Panc1 (cell line): Measurements from ENCODE around the gene UNC13A. TPM values are rescaled to one million over a fixed set of nuclear protein-coding genes. Genes with fewer than 3 reads are reported as not detected.

Source experiments
- ATAC-seq: fragments of 200-7000 bp; cut with Tn5 transposase; 2 replicates; pipeline ENCODE4 v1.9.1; 2020; ENCODE audit warnings: mild to moderate bottlenecking, moderate library complexity
- BruUV-seq: library from RNA; stranded (reverse); fragments of 400-500 nt; replicated peaks from 2 replicates; lab custom pipeline; 2021; lab: Mats Ljungman, UMichigan
- CTCF ChIA-PET: fragments of 300-600 bp; sonication (Branson Sonifier 250); formaldehyde crosslinking; loops from one replicate; lab custom pipeline; 2022; ENCODE audit warnings: antibody characterized with exemption; lab: Charles Lee
- POLR2A ChIA-PET: fragments of 300-600 bp; sonication (Branson Sonifier 250); formaldehyde crosslinking; loops from one replicate; lab custom pipeline; 2022; ENCODE audit warnings: antibody characterized with exemption; lab: Charles Lee
- DNase-seq: peaks from one replicate; pipeline ENCODE4 v3.0.0-alpha.2; 2010; ENCODE audit warnings: low read depth, low spot score
- H3K27ac ChIP-seq: 2 replicates; pipeline ENCODE4 v1.5.1; 2011; ENCODE audit warnings: mild to moderate bottlenecking, low read length, inconsistent platforms
- H3K27me3 ChIP-seq: fragments of 200-500 bp; sonication (Bioruptor generic); 2 replicates; pipeline ENCODE4 v1.6.0; 2014; ENCODE audit warnings: low read length, inconsistent platforms; ENCODE audit not compliant: control insufficient read depth, insufficient read depth
- H3K36me3 ChIP-seq: fragments of 200-500 bp; sonication (Bioruptor generic); 2 replicates; pipeline ENCODE4 v1.5.1; 2014; ENCODE audit warnings: inconsistent platforms, mild to moderate bottlenecking, low read length, moderate library complexity; ENCODE audit not compliant: control insufficient read depth, insufficient read depth
- H3K4me1 ChIP-seq: 2 replicates; pipeline ENCODE4 v1.5.1; 2011; ENCODE audit warnings: inconsistent platforms, mild to moderate bottlenecking, low read length, moderate library complexity; ENCODE audit not compliant: control insufficient read depth, insufficient read depth
- H3K4me3 ChIP-seq, 2 experiments: 2 replicates each; pipeline ENCODE4 v1.5.1; 2011 to 2012; ENCODE audit warnings: low read depth in 2 of 2, low read length in 2 of 2, mild to moderate bottlenecking in 2 of 2, inconsistent platforms in 1 of 2, moderate library complexity in 1 of 2
- H3K9me3 ChIP-seq: fragments of 200-500 bp; sonication (Bioruptor generic); 2 replicates; pipeline ENCODE4 v1.5.1; 2014; ENCODE audit warnings: low read depth, mild to moderate bottlenecking, inconsistent platforms, low read length, moderate library complexity; ENCODE audit not compliant: control insufficient read depth, insufficient read depth
- POLR2AphosphoS5 ChIP-seq: IDR thresholded peaks from 2 replicates; pipeline ENCODE4 v1.6.1; 2012; ENCODE audit warnings: mild to moderate bottlenecking, low read depth, low read length, moderate library complexity
- SIN3A ChIP-seq: IDR thresholded peaks from 2 replicates; pipeline ENCODE4 v1.6.1; 2012; ENCODE audit warnings: low read depth, mild to moderate bottlenecking, low read length, moderate library complexity, borderline replicate concordance; ENCODE audit not compliant: insufficient read depth
- TCF7L2 ChIP-seq: IDR thresholded peaks from 2 replicates; pipeline ENCODE4 v1.6.1; 2011; ENCODE audit warnings: mild to moderate bottlenecking, low read depth, low read length, inconsistent platforms
- in situ Hi-C: cut with HindIII; loops from 2 replicates; pipeline ENCODE4 v1.10.0; 2016; ENCODE audit warnings: low sequenced_read_pairs, low pct_unique_long_range_greater_than_20kb
- intact Hi-C: fragments of 100-400 bp; cut with micrococcal nuclease; formaldehyde crosslinking; loops from one replicate; pipeline ENCODE4 v1.10.0; 2022; ENCODE audit not compliant: unreplicated experiment
- total RNA-seq: library from RNA; stranded (reverse); gene quantifications from one replicate; pipeline ENCODE4 v1.2.1, GENCODE V29; 2021; ENCODE audit not compliant: unreplicated experiment
- TF ChIP-seq, protein P1 (sequence below): fragments of 450-650 bp; IDR thresholded peaks from 2 replicates; pipeline ENCODE4 v1.5.1; 2017; ENCODE audit warnings: mild to moderate bottlenecking
- TF ChIP-seq, protein P2 (sequence below), 2 experiments: IDR thresholded peaks; 2 replicates each; pipeline ENCODE4 v1.6.1; 2011 to 2012; ENCODE audit warnings: low read depth in 2 of 2, control low read depth in 1 of 2, low read length in 1 of 2, mild to moderate bottlenecking in 1 of 2, moderate library complexity in 1 of 2; ENCODE audit not compliant: insufficient read depth in 1 of 2

Gene UNC13A
- total RNA-seq, 1 experiment from 2014 or later = 0.46 TPM

DNA sequence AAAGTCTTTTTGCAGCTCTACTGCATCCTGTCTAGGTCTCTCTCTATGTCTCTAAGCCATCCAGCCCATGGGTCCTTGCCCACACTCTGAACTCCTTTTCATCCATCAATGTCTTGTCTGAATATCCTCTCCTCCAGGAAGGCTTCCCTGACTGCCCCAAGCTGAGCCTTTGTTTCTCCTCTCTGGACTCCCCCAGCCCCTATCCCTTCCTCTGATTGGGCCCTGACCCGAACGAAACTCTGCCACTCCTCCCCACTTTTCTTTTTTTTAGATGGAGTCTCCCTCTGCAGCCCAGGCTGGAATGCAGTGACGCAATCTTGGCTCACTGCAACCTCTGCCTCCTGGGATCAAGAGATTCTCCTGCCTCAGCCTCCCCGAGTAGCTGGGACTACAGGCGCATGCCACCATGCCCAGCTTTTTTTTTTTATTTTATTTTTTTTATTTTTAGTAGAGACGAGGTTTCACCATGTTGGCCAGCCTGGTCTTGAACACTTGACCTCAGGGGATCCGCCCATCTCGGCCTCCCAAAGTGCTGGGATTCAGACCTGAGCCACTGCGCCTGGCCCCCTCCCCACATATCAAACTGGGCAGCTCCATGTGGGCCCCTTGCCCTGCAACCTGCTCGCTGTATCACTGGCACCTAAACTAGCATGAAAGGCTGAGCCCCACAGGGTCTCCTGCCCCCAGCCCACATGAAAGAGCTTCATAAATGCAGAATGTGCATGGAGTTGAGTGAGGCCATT is 870 bp upstream of the UNC13A start:
- no peaks in the 10 kb centered on the region for H3K27me3 ChIP-seq
- POLR2A ChIA-PET = interaction anchor here (0.8 kb wide), 1 partner anchor 11 kb away, joined by 3 read pairs; no protein-coding TSS in a partner anchor
- BruUV-seq = no TSS peak

DNA sequence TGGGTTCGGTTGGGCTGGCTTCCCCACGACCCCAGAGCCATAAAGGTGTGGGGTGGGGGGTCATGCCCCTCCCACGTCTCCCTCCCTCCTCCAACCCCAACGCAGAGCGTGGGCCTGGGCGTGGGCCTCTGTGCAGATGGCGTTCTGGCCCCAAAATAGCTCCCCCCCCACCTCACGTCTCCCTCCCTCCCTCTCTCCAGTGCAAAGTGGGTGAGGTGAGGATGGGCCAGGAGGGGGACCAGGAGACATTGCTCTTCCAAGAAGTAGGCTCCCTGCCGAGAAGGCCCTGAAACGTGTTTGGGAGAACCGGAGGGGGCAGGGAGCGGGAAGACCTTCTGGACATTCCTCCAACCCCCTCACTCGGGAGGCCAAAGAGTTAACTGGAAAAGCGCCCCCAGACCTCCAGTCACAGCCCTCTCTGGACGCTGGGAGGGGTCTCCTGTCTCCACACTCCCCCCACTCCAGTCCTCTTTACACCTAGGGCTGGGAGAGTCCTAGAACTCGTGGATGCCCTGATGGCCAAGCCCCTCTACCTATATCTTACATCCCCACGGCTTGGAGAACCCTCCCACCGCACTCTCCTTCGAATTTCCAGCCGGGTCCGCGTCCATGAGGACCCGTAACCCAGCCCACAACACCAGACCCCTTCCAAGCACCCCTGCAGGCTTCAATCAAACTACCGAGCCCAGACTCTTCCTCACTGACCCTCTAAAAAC is 855 bp downstream of the UNC13A start:
- Histone ChIP-seq H3K9me3 (no peaks in the 10 kb centered on the region), H3K36me3 (peaks cover 4% of the 10 kb centered on the region; the same call in 1 of the 2 replicates), H3K27me3 (no peaks in the 10 kb centered on the region), H3K4me1 (0 out of 2 replicates have a peak, but pooled peaks cover 2% of the 10 kb centered on the region), H3K27ac (no peak overlapping the region), H3K4me3 (peak overlapping the region in 1 of 2 experiments; percentile 11; a peak in 1 of 4 replicates)
- no peak for TF ChIP-seq TCF7L2
- TF ChIP-seq, protein P1, sequence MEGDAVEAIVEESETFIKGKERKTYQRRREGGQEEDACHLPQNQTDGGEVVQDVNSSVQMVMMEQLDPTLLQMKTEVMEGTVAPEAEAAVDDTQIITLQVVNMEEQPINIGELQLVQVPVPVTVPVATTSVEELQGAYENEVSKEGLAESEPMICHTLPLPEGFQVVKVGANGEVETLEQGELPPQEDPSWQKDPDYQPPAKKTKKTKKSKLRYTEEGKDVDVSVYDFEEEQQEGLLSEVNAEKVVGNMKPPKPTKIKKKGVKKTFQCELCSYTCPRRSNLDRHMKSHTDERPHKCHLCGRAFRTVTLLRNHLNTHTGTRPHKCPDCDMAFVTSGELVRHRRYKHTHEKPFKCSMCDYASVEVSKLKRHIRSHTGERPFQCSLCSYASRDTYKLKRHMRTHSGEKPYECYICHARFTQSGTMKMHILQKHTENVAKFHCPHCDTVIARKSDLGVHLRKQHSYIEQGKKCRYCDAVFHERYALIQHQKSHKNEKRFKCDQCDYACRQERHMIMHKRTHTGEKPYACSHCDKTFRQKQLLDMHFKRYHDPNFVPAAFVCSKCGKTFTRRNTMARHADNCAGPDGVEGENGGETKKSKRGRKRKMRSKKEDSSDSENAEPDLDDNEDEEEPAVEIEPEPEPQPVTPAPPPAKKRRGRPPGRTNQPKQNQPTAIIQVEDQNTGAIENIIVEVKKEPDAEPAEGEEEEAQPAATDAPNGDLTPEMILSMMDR = no peak
- TF ChIP-seq, protein P2, sequence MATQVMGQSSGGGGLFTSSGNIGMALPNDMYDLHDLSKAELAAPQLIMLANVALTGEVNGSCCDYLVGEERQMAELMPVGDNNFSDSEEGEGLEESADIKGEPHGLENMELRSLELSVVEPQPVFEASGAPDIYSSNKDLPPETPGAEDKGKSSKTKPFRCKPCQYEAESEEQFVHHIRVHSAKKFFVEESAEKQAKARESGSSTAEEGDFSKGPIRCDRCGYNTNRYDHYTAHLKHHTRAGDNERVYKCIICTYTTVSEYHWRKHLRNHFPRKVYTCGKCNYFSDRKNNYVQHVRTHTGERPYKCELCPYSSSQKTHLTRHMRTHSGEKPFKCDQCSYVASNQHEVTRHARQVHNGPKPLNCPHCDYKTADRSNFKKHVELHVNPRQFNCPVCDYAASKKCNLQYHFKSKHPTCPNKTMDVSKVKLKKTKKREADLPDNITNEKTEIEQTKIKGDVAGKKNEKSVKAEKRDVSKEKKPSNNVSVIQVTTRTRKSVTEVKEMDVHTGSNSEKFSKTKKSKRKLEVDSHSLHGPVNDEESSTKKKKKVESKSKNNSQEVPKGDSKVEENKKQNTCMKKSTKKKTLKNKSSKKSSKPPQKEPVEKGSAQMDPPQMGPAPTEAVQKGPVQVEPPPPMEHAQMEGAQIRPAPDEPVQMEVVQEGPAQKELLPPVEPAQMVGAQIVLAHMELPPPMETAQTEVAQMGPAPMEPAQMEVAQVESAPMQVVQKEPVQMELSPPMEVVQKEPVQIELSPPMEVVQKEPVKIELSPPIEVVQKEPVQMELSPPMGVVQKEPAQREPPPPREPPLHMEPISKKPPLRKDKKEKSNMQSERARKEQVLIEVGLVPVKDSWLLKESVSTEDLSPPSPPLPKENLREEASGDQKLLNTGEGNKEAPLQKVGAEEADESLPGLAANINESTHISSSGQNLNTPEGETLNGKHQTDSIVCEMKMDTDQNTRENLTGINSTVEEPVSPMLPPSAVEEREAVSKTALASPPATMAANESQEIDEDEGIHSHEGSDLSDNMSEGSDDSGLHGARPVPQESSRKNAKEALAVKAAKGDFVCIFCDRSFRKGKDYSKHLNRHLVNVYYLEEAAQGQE (IDR thresholded peaks at IDR 0.05; ENCODE audit: insufficient read depth in 1 of 2, low read depth in 2 of 2, low read length in 1 of 2) = no peak
- TF ChIP-seq SIN3A = no peak
- TF ChIP-seq POLR2AphosphoS5 = no peak
- no TSS peak for BruUV-seq
- in situ Hi-C loops (no loop called here), intact Hi-C loops (no loop called here)
- POLR2A ChIA-PET = no interaction called here
- ATAC-seq (no peak), DNase-seq (no peak)
- CTCF ChIA-PET = no interaction called here

More for the DNA sequence above, 870 bp upstream of the UNC13A start:
- no peak for TF ChIP-seq TCF7L2
- TF ChIP-seq, protein P1 = no peak
- TF ChIP-seq POLR2AphosphoS5 = no peak
- TF ChIP-seq, protein P2 (IDR thresholded peaks at IDR 0.05; ENCODE audit: insufficient read depth in 1 of 2, low read depth in 2 of 2, low read length in 1 of 2) = no peak
- TF ChIP-seq SIN3A = no peak
- no peak overlapping the region for H3K27ac ChIP-seq
- ATAC-seq = peak; percentile 40; the same call in 1 of the 2 replicates
- no peaks in the 10 kb centered on the region for H3K9me3 ChIP-seq
- in situ Hi-C loops = no loop called here
- H3K4me3 ChIP-seq = no peak overlapping the region
- DNase-seq = no peak
- intact Hi-C loops = no loop called here
- CTCF ChIA-PET = interaction anchor here (0.6 kb wide), 1 partner anchor 86 kb away, joined by 3 read pairs; no protein-coding TSS in a partner anchor
- 0 out of 2 replicates have a peak, but pooled peaks cover 2% of the 10 kb centered on the region for H3K4me1 ChIP-seq
- H3K36me3 ChIP-seq = peaks cover 4% of the 10 kb centered on the region; the same call in 1 of the 2 replicates
